GM12878 (cell line): ENCODE results near the gene PKD1. TPM values are rescaled to one million over a fixed set of nuclear protein-coding genes. Genes with fewer than 3 reads are reported as not detected.

Source experiments
- ATAC-seq: fragments of 200-7000 bp; cut with Tn5 transposase; 3 replicates; pipeline ENCODE4 v1.9.1; 2020; ENCODE audit warnings: mild to moderate bottlenecking, moderate library complexity
- BruUV-seq: library from RNA; stranded (reverse); fragments of 400-500 nt; replicated peaks from 2 replicates; lab custom pipeline; 2021; lab: Mats Ljungman, UMichigan
- CTCF ChIA-PET: fragments of 300-600 bp; sonication (Branson Sonifier 250); formaldehyde crosslinking; extraction: SDS; loops from one replicate; lab custom pipeline; 2021; ENCODE audit warnings: inconsistent platforms; lab: Yijun Ruan, JAX
- POLR2A ChIA-PET: fragments of 350-600 bp; formaldehyde crosslinking; extraction: SDS; loops from one replicate; lab custom pipeline; 2021; ENCODE audit warnings: inconsistent platforms; lab: Charles Lee
- RAD21 ChIA-PET: fragments of 300-600 bp; sonication (Branson Sonifier 250); formaldehyde crosslinking; loops from one replicate; lab custom pipeline; 2023; ENCODE audit warnings: antibody characterized with exemption; ENCODE audit not compliant: unreplicated experiment; lab: Charles Lee
- SMC1A ChIA-PET: fragments of 300-600 bp; sonication (Branson Sonifier 250); formaldehyde crosslinking; loops from one replicate; lab custom pipeline; 2023; ENCODE audit not compliant: unreplicated experiment, uncharacterized antibody; lab: Charles Lee
- DNase-seq: peaks from one replicate; pipeline ENCODE4 v3.0.0-alpha.2; 2011; ENCODE audit warnings: low read depth, low spot score
- FAIRE-seq: peaks from 3 replicates; lab custom pipeline; 2011; peaks lifted over from hg19 to GRCh38; lab: Jason Lieb, UNC
- H2AFZ ChIP-seq: 2 replicates; pipeline ENCODE4 v1.6.0; 2011; ENCODE audit warnings: low read depth, low read length, control low read depth; ENCODE audit not compliant: control insufficient read depth
- H3K27ac ChIP-seq: 2 replicates; pipeline ENCODE4 v1.5.1; 2011; ENCODE audit warnings: control low read depth; ENCODE audit not compliant: control insufficient read depth, insufficient read depth
- H3K27me3 ChIP-seq, 2 experiments: replicated peaks in 1 of 2; 2 replicates each; pipeline versions ENCODE4 v1.6.0 to v1.6.1; 2011; ENCODE audit warnings: low read length in 1 of 2; ENCODE audit not compliant: control insufficient read depth in 2 of 2, insufficient read depth in 2 of 2
- H3K36me3 ChIP-seq, 2 experiments: 2 replicates each; pipeline ENCODE4 v1.5.1; 2011; ENCODE audit warnings: low read length in 1 of 2; ENCODE audit not compliant: control insufficient read depth in 2 of 2, insufficient read depth in 2 of 2
- H3K4me1 ChIP-seq: 2 replicates; pipeline ENCODE4 v1.6.1; 2011; ENCODE audit warnings: mild to moderate bottlenecking, low read length, moderate library complexity, mixed read lengths; ENCODE audit not compliant: control insufficient read depth, insufficient read depth
- H3K4me2 ChIP-seq: 2 replicates; pipeline ENCODE4 v1.6.0; 2011; ENCODE audit warnings: control low read depth; ENCODE audit not compliant: control insufficient read depth, insufficient read depth
- H3K4me3 ChIP-seq: fragments of 200-600 bp; sonication (generic); 2 replicates; pipeline ENCODE4 v1.5.1; 2016
- H3K79me2 ChIP-seq: 2 replicates; pipeline ENCODE4 v1.6.0; 2011; ENCODE audit warnings: low read length; ENCODE audit not compliant: control insufficient read depth, insufficient read depth
- H3K9ac ChIP-seq: 2 replicates; pipeline ENCODE4 v1.8.0; 2011; ENCODE audit warnings: low read length, control low read depth, mixed read lengths; ENCODE audit not compliant: control insufficient read depth, insufficient read depth
- H3K9me3 ChIP-seq: replicated peaks from 3 replicates; pipeline ENCODE4 v1.5.1; 2011; ENCODE audit warnings: mild to moderate bottlenecking, low read length; ENCODE audit not compliant: control insufficient read depth, insufficient read depth
- H4K20me1 ChIP-seq: 2 replicates; pipeline ENCODE4 v1.6.0; 2011; ENCODE audit not compliant: control insufficient read depth, insufficient read depth
- ASH2L ChIP-seq: fragments of 300-600, 200-600 bp; sonication (generic); IDR thresholded peaks from 2 replicates; pipeline ENCODE4 v1.6.1; 2017; ENCODE audit warnings: low read depth, mild to moderate bottlenecking, borderline replicate concordance
- HDGF ChIP-seq: fragments of 450-650 bp; IDR thresholded peaks from 2 replicates; pipeline ENCODE4 v1.6.1; 2016; ENCODE audit warnings: antibody characterized with exemption
- IKZF1 ChIP-seq: fragments of 450-650 bp; conservative IDR thresholded peaks from 2 replicates; pipeline ENCODE4 v1.6.1; 2017; ENCODE audit warnings: antibody characterized with exemption, mild to moderate bottlenecking
- NFXL1 ChIP-seq: fragments of 450-650 bp; IDR thresholded peaks from 2 replicates; pipeline ENCODE4 v1.6.1; 2017; ENCODE audit warnings: antibody characterized with exemption, mild to moderate bottlenecking, borderline replicate concordance
- RFX5 ChIP-seq: IDR thresholded peaks from 2 replicates; pipeline ENCODE4 v1.6.1; 2011; ENCODE audit warnings: low read depth, low read length, improper control_type of control experiment
- RUNX3 ChIP-seq: IDR thresholded peaks from 2 replicates; pipeline ENCODE4 v1.6.1; 2012; ENCODE audit warnings: low read length, inconsistent platforms
- SRF ChIP-seq, 2 experiments: IDR thresholded peaks; 2 replicates each; pipeline ENCODE4 v1.6.1; 2011; ENCODE audit warnings: low read depth in 2 of 2, low read length in 2 of 2, mild to moderate bottlenecking in 1 of 2, moderate library complexity in 1 of 2
- ZNF207 ChIP-seq: fragments of 450-650 bp; IDR thresholded peaks from 2 replicates; pipeline ENCODE4 v1.6.1; 2014; ENCODE audit warnings: antibody characterized with exemption, mild to moderate bottlenecking, borderline replicate concordance
- WGBS: methylation state at CpG from one replicate; pipeline ENCODE4 v1.1.6; 2016; ENCODE audit warnings: low lambda C conversion rate; ENCODE audit not compliant: insufficient replicate concordance, insufficient coverage; ENCODE audit errors: missing lambda C conversion rate; 5-methylcytosine and 5-hydroxymethylcytosine counted together
- in situ Hi-C: fragments of 300-500 bp; cut with MboI; formaldehyde crosslinking; loops from 9 replicates; pipeline ENCODE4 v1.14.3; 2018; ENCODE audit warnings: mixed read lengths
- intact Hi-C: fragments of 100-400 bp; cut with micrococcal nuclease; formaldehyde crosslinking; loops from one replicate; pipeline ENCODE4 v1.14.2; 2022; ENCODE audit not compliant: unreplicated experiment
- polyA plus RNA-seq, 11 experiments: library from polyadenylated mRNA; depleted of rRNA in 4 of 11; unstranded in 6 of 11; stranded (reverse) in 5 of 11; fragments of >200 nt; fragmentation: Nextera tagmentation in 4 of 11; fragmentation: Illumina TruSeq in 1 of 11; extraction: Ambion mirVana in 4 of 11; extraction: Trizol in 1 of 11; gene quantifications; 1 replicate in 1 of 11; 2 replicates in 10 of 11; pipeline versions ENCODE4 v1.2.1 to v1.2.3, GENCODE V29; 2011 to 2016; ENCODE audit warnings: inconsistent platforms in 2 of 11, missing spikeins in 2 of 11, low read depth in 1 of 11
- total RNA-seq, 4 experiments: library from RNA; depleted of rRNA in 3 of 4; stranded (reverse); fragments of >200 nt in 3 of 4; fragmentation: Illumina TruSeq in 1 of 4; extraction: Trizol in 1 of 4; gene quantifications; 2 replicates each; pipeline versions ENCODE4 v1.2.1 to v1.2.3, GENCODE V29; 2013 to 2021
- TF ChIP-seq, protein P1 (sequence below): fragments of 450-650 bp; IDR thresholded peaks from 2 replicates; pipeline ENCODE4 v1.6.1; 2016; ENCODE audit warnings: mild to moderate bottlenecking, moderate library complexity, borderline replicate concordance
- TF ChIP-seq, protein P2 (sequence below): fragments of 450-650 bp; IDR thresholded peaks from 2 replicates; pipeline ENCODE4 v1.6.1; 2014; ENCODE audit warnings: mild to moderate bottlenecking

Gene PKD1
- total and polyA plus RNA-seq, 10 of the 15 experiments (the other 5 are each of a cell fraction or from before 2014, with no cell fraction given) = 0.11 to 62.0 (median 6.1) TPM

DNA sequence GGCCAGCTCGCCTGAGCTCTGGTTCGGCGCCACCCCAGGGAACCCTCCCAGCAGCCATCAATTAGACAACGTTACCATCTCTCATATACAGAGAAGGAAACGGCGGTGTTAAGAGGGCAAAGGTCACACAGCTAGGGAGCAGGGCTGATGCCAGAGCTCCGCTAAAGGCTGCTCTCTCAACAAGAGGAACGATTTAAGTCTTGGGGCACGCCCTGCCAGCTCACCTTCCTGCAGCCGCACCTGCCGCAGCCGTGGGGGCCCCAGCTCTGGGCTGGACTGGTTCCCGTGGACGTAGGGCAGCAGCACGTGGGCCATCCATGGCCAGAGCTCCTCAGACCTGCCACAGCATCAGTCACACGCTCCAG lies 43.5 kb downstream of the PKD1 start (continued):
- no peak for TF ChIP-seq IKZF1
- TF ChIP-seq, protein P1, sequence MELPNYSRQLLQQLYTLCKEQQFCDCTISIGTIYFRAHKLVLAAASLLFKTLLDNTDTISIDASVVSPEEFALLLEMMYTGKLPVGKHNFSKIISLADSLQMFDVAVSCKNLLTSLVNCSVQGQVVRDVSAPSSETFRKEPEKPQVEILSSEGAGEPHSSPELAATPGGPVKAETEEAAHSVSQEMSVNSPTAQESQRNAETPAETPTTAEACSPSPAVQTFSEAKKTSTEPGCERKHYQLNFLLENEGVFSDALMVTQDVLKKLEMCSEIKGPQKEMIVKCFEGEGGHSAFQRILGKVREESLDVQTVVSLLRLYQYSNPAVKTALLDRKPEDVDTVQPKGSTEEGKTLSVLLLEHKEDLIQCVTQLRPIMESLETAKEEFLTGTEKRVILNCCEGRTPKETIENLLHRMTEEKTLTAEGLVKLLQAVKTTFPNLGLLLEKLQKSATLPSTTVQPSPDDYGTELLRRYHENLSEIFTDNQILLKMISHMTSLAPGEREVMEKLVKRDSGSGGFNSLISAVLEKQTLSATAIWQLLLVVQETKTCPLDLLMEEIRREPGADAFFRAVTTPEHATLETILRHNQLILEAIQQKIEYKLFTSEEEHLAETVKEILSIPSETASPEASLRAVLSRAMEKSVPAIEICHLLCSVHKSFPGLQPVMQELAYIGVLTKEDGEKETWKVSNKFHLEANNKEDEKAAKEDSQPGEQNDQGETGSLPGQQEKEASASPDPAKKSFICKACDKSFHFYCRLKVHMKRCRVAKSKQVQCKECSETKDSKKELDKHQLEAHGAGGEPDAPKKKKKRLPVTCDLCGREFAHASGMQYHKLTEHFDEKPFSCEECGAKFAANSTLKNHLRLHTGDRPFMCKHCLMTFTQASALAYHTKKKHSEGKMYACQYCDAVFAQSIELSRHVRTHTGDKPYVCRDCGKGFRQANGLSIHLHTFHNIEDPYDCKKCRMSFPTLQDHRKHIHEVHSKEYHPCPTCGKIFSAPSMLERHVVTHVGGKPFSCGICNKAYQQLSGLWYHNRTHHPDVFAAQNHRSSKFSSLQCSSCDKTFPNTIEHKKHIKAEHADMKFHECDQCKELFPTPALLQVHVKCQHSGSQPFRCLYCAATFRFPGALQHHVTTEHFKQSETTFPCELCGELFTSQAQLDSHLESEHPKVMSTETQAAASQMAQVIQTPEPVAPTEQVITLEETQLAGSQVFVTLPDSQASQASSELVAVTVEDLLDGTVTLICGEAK = no peak

DNA sequence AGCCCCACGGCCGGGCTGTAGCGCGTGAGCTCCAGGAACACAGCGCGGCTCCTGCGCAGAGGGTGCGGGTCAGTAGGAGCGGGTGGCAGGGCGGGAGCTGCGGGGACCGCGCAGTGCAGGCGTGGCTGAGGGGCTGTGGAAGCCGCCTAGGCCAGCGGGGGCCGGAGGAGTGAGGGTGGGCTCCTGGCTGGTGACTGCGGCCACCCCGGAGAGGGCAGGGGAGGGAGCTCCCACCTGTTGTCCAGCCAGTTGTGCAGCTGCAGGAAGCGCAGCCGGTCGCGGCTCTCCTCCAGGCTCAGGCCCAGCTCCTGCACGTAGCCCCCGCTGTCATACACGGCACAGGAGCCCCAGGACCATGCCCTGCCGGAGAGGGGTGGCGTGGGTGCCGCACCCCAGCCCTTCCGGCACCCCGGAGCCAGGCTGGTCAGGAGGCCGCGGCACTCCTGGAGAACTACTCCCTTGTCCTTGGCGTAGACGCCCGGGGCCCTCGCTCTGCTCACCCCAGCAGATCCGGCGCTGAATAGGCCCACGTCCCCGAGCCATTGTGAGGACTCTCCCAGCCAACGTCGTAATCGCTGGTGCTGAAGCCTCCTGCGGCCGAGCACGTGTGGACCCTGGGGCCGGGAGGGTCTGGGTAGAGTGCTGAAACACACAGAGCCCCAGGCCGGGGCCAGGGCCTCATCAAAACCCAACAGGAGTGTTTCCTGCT lies 44.0 kb downstream of the PKD1 start:
- Histone ChIP-seq H3K4me3 (no peak overlapping the region), H3K27me3 (no peaks in the 10 kb centered on the region), H3K4me1 (no peaks in the 10 kb centered on the region), H3K9me3 (no peaks in the 10 kb centered on the region), H4K20me1 (no peaks in the 10 kb centered on the region), H3K4me2 (no peak overlapping the region), H3K36me3 (peaks cover 3 to 4% of the 10 kb centered on the region in 2 experiments; a peak in 3 of 4 replicates), H2AFZ (no peak overlapping the region), H3K9ac (no peak overlapping the region), H3K79me2 (no peaks in the 10 kb centered on the region), H3K27ac (no peak overlapping the region)
- FAIRE-seq (no peak), ATAC-seq (no peak), DNase-seq (no peak)
- CTCF ChIA-PET = interaction anchor here (3.1 kb wide), 1 partner anchor 49 kb away, joined by 9 read pairs; no protein-coding TSS in a partner anchor
- POLR2A ChIA-PET = no interaction called here
- in situ Hi-C loops = no loop called here
- BruUV-seq = no TSS peak
- TF ChIP-seq, protein P2, sequence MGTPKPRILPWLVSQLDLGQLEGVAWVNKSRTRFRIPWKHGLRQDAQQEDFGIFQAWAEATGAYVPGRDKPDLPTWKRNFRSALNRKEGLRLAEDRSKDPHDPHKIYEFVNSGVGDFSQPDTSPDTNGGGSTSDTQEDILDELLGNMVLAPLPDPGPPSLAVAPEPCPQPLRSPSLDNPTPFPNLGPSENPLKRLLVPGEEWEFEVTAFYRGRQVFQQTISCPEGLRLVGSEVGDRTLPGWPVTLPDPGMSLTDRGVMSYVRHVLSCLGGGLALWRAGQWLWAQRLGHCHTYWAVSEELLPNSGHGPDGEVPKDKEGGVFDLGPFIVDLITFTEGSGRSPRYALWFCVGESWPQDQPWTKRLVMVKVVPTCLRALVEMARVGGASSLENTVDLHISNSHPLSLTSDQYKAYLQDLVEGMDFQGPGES = no peak
- TF ChIP-seq RUNX3 = no peak
- TF ChIP-seq ASH2L = no peak
- no peak for TF ChIP-seq NFXL1
- TF ChIP-seq ZNF207 = no peak
- no peak for TF ChIP-seq SRF (IDR thresholded peaks at IDR 0.05; ENCODE audit: low read depth in 2 of 2, low read length in 2 of 2)
- TF ChIP-seq HDGF = no peak
- TF ChIP-seq RFX5 = no peak
- RAD21 ChIA-PET = interaction anchor here (0.5 kb wide), 1 partner anchor 70 kb away, joined by 3 read pairs; no protein-coding TSS in a partner anchor
- intact Hi-C loops = no loop called here
- WGBS = 95% methylated on average over 49 of the region's 49 CpGs
- SMC1A ChIA-PET = no interaction called here
